LNCaP clone FGC (cell line): ENCODE data around the gene TUNAR.

Source experiments
- DNase-seq: peaks from one replicate; pipeline ENCODE4 v3.0.0-alpha.2; 2011; ENCODE audit warnings: low read depth
- H3K4me3 ChIP-seq: 2 replicates; pipeline ENCODE4 v1.5.1; 2011; ENCODE audit warnings: mild to moderate bottlenecking, low read depth, low read length, control low read depth
- TF ChIP-seq, protein P1 (sequence below): IDR thresholded peaks from 2 replicates; pipeline ENCODE4 v1.5.1; 2012; ENCODE audit warnings: mild to moderate bottlenecking; ENCODE audit not compliant: control insufficient read depth, insufficient read depth; ENCODE audit errors: extremely low read depth

TUNAR gene

DNA sequence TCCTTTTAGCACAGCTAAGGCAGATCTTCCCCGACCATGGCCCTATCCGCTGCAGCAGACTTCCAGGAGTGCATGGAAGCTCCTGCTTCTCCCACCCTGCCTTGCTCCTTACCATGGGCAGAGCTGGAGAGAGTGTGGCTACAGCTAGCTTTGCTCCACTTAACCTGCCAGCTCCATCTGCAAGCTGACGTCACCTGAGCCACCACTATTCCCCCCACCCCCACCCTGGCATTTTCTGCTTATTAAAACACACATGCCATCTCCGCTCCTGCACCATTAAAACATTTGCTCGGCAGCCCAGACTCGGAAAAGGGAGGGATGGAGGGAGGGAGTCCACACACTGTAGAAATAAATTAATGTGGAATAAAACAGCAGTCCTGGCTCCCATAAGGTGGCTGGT is 67.8 kb downstream of the TUNAR start:
- no peak overlapping the region for H3K4me3 ChIP-seq
- TF ChIP-seq, protein P1, sequence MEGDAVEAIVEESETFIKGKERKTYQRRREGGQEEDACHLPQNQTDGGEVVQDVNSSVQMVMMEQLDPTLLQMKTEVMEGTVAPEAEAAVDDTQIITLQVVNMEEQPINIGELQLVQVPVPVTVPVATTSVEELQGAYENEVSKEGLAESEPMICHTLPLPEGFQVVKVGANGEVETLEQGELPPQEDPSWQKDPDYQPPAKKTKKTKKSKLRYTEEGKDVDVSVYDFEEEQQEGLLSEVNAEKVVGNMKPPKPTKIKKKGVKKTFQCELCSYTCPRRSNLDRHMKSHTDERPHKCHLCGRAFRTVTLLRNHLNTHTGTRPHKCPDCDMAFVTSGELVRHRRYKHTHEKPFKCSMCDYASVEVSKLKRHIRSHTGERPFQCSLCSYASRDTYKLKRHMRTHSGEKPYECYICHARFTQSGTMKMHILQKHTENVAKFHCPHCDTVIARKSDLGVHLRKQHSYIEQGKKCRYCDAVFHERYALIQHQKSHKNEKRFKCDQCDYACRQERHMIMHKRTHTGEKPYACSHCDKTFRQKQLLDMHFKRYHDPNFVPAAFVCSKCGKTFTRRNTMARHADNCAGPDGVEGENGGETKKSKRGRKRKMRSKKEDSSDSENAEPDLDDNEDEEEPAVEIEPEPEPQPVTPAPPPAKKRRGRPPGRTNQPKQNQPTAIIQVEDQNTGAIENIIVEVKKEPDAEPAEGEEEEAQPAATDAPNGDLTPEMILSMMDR = no peak
- no peak for DNase-seq

- no peak for DNase-seq
- no peak overlapping the region for H3K4me3 ChIP-seq
- TF ChIP-seq, protein P1 = no peak
Measured at GRCh38 chr14:95946867-95947266, 70.2 kb downstream of the TUNAR start.

DNA sequence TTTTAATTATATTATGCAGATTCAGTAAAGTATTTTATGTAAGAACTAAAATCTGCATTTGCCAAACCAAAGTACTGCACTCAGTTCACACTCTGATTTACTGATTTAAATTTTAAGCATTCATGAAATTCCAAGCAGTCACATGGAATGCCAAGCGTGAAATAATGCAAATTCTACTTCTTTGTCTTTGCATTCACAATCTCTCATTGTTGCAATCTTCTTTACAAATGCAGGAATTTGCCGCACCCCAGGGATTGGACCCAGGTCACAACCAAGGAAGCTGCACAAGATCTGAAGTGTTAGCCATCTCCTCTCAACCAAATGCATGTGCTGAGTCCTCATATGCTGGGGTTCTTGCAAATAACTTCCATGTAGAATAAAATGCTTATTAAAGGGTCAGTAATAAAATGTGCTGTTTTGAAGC is 71.9 kb downstream of the TUNAR start:
- no peak overlapping the region for H3K4me3 ChIP-seq
- TF ChIP-seq, protein P1 = no peak
- DNase-seq = no peak

DNA sequence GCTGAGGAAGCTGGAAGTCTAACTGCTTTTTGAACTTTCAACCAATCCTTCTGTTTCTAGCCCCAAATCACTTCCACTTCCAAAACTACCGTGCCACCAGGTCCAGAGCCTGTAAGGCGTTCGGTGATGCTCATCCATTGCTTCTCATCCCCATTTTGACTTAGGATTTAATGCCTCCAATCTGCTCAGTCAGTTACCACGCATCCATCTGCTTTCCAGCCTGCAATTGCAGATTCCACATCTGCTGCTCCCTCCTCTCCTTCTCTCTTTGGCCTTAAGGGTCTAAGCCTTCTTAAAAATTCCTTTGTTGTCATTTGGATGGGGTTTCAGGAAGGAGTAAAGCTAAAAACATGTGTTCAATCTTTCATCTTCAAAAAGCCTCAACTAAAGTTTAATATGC is 74.7 kb downstream of the TUNAR start:
- no peak for DNase-seq
- H3K4me3 ChIP-seq = no peak overlapping the region
- TF ChIP-seq, protein P1 = no peak

- no peak overlapping the region for H3K4me3 ChIP-seq
- DNase-seq = peak; percentile 6
Measured at GRCh38 chr14:95953111-95953724, 76.6 kb downstream of the TUNAR start.

DNA sequence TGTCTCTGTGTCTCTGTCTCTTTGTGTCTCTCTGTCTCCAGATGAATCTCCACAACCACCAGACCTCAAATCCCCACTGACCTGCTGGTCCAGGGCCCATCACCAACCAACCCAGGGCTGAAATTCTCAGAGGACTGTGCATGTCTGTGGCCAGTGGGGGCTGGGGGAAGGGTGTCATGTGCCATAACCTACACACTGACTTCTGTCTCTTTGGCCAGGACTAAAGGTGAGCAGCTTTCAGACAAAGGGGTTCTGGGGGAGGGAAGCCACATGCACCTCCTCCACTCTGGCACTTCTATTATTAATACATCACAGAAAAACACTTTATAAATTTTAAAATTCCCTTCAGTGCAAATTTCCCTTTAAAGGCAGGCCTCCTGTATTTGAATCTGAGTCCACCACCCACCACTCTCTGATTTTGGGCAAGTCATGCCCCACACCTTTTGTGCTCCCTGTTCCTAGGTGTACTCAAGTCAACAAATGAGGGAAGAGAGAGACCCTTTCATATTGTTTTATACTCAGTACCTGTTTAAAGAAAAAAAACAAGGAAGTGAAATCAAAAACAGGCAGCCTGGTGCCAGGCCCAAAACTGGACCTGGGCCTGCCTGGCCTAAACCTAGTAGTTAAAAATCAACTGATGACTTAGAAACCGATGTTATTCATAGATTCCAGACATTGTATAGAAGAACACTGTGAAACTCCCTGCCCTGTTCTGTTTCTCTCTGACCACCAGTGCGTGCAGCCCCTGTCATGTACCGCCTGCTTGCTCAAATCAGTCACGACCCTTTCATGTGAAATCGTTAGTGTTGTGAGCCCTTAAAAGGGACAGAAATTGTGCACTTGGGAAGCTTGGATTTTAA is 80.2 kb downstream of the TUNAR start:
- DNase-seq = no peak
- TF ChIP-seq, protein P1 = no peak
- no peak overlapping the region for H3K4me3 ChIP-seq

More at GRCh38 chr14:95953111-95953724, 76.6 kb downstream of the TUNAR start:
- TF ChIP-seq, protein P1 = no peak

DNA sequence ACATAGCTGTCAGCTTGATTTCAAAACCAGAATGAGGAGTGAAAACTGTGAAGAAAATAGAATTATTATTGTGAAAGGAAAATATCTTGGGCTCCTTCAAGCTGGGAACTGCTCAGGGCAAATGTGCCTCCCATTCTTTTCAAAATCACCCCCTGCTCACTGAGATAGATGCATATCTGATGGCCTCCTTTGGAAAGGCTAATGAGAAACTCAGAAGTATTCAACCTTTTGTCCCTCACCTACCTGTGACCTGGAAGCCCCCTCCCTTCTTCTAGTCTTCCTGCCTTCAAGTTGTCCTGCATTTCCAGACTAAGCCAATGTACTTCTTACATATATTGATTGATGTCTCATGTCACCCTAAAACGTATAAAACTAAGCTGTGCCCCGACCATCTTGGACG is 81.5 kb downstream of the TUNAR start:
- H3K4me3 ChIP-seq = no peak overlapping the region
- no peak for DNase-seq
- TF ChIP-seq, protein P1 = no peak
